GM20000 (cell line): ENCODE measurements around the gene CXCR1.
"Not testable (repeated sequence)": the region's sequence is repeated elsewhere in the genome, so short reads cannot be mapped to it uniquely, and the experiment has no call there.

Experiments
- DNase-seq: peaks from one replicate; pipeline ENCODE4 v3.0.0; 2012; ENCODE audit warnings: low spot score
- TF ChIP-seq, protein P1 (sequence below): IDR thresholded peaks from 2 replicates; pipeline ENCODE4 v1.5.1; 2012; ENCODE audit warnings: mild to moderate bottlenecking, control low read depth; ENCODE audit errors: extremely low read depth, missing control alignments

The CXCR1 gene

GRCh38 chr2:218128781-218129457 lies 37.8 kb downstream of the CXCR1 start:
- TF ChIP-seq, protein P1, sequence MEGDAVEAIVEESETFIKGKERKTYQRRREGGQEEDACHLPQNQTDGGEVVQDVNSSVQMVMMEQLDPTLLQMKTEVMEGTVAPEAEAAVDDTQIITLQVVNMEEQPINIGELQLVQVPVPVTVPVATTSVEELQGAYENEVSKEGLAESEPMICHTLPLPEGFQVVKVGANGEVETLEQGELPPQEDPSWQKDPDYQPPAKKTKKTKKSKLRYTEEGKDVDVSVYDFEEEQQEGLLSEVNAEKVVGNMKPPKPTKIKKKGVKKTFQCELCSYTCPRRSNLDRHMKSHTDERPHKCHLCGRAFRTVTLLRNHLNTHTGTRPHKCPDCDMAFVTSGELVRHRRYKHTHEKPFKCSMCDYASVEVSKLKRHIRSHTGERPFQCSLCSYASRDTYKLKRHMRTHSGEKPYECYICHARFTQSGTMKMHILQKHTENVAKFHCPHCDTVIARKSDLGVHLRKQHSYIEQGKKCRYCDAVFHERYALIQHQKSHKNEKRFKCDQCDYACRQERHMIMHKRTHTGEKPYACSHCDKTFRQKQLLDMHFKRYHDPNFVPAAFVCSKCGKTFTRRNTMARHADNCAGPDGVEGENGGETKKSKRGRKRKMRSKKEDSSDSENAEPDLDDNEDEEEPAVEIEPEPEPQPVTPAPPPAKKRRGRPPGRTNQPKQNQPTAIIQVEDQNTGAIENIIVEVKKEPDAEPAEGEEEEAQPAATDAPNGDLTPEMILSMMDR = no peak
- DNase-seq = no peak

GRCh38 chr2:218127929-218128455 lies 38.8 kb downstream of the CXCR1 start:
- no peak for DNase-seq
- TF ChIP-seq, protein P1 = no peak

- TF ChIP-seq, protein P1 = no peak
- peak; percentile 40 for DNase-seq
These were observed 41.1 kb downstream of the CXCR1 start, which contains the start of gene CXCR2 for GRCh38 chr2:218125626-218126080. Gene CXCR2, plus strand, starts transcription at chr2:218126028. Its CDS starts 8,774 bp downstream, at chr2:218134802.

GRCh38 chr2:218125095-218125494 lies 41.7 kb downstream of the CXCR1 start:
- no peak for DNase-seq
- TF ChIP-seq, protein P1 = no peak

GRCh38 chr2:218123986-218124385 lies 42.8 kb downstream of the CXCR1 start:
- TF ChIP-seq, protein P1 = no peak
- DNase-seq = no peak

DNA sequence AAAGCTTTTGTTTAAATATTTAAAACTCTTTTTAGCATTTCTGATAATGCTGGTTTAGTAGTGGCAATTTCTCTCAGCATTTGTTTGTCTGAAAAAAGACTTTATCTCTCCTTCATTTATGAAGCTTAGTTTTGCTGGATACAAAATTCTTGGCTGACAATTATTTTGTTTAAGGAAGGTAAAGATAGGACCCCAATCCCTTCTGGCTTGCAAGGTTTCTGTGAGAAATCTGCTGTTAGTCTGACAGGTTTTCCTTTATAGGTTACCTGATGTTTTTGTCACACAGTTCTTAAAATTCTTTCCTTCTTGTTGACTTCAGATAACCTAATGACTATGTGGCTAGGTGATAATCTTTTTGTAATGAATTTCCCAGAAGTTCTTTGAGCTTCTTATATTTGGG lies 44.5 kb downstream of the CXCR1 start:
- not testable (repeated sequence) for DNase-seq

DNA sequence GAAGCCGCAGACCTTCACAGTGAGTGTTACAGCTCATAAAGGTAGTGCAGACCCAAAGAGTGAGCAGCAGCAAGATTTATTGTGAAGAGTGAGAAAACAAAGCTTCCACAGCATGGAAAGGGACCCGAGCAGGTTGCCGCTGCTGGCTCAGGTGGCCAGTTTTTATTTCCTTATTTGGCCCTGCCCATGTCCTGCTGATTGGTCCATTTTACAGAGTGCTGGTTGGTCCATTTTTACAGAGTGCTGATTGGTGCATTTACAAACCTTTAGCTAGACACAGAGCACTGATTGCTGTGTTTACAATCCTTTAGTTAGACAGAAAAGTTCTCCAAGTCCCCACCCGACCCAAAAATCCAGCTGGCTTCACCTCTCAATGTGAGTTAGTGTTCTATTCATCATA lies 45.0 kb downstream of the CXCR1 start:
- DNase-seq = not testable (repeated sequence)
